Endothelial cell of umbilical vein (primary cell): ENCODE results near the gene ANKRD13D. TPM values are rescaled to one million over a fixed set of nuclear protein-coding genes. Genes with fewer than 3 reads are reported as not detected.

Experiments
- BruUV-seq: library from RNA; stranded (reverse); fragments of 400-500 nt; replicated peaks from 2 replicates; lab custom pipeline; 2021; lab: Mats Ljungman, UMichigan
- CTCF ChIA-PET: fragments of 300-600, 350-600 bp; sonication (Branson Sonifier 250); formaldehyde crosslinking; loops from one replicate; lab custom pipeline; 2021; ENCODE audit warnings: antibody characterized with exemption, inconsistent platforms; lab: Charles Lee
- POLR2A ChIA-PET: fragments of 300-600, 350-600 bp; sonication (Branson Sonifier 250); formaldehyde crosslinking; loops from one replicate; lab custom pipeline; 2021; ENCODE audit warnings: antibody characterized with exemption, inconsistent platforms; lab: Charles Lee
- DNase-seq: peaks from one replicate; pipeline ENCODE4 v3.0.0-alpha.2; 2011; ENCODE audit warnings: low read depth, low spot score
- FAIRE-seq: peaks from 2 replicates; lab custom pipeline; 2011; peaks lifted over from hg19 to GRCh38; lab: Jason Lieb, UNC
- H2AFZ ChIP-seq: 2 replicates; pipeline ENCODE4 v1.6.0; 2012; ENCODE audit warnings: low read depth, low read length, control low read depth, inconsistent platforms
- H3K27ac ChIP-seq: 2 replicates; pipeline ENCODE4 v1.5.1; 2011; ENCODE audit warnings: low read depth, mild to moderate bottlenecking, control low read depth, low read length, moderate library complexity; ENCODE audit not compliant: insufficient read depth
- H3K27me3 ChIP-seq, 2 experiments: 2 replicates each; pipeline versions ENCODE4 v1.6.0 to v1.6.1; 2011; ENCODE audit warnings: low read length in 2 of 2, mixed read lengths in 1 of 2; ENCODE audit not compliant: control insufficient read depth in 2 of 2, insufficient read depth in 2 of 2
- H3K36me3 ChIP-seq, 2 experiments: 2 replicates in 1 of 2; 3 replicates in 1 of 2; pipeline ENCODE4 v1.5.1; 2011; ENCODE audit warnings: low read length in 2 of 2, mild to moderate bottlenecking in 1 of 2, moderate library complexity in 1 of 2; ENCODE audit not compliant: control insufficient read depth in 2 of 2, insufficient read depth in 2 of 2; ENCODE audit errors: extremely low read depth in 1 of 2
- H3K4me1 ChIP-seq: 3 replicates; pipeline ENCODE4 v1.5.1; 2011; ENCODE audit warnings: mild to moderate bottlenecking, low read length; ENCODE audit not compliant: control insufficient read depth, insufficient read depth; ENCODE audit errors: extremely low read depth
- H3K4me2 ChIP-seq: 2 replicates; pipeline ENCODE4 v1.6.1; 2011; ENCODE audit warnings: low read length, control low read depth, mixed read lengths; ENCODE audit not compliant: insufficient read depth
- H3K4me3 ChIP-seq, 3 experiments: fragments of 200-600 bp in 1 of 3; sonication (generic), shearing (Covaris generic) in 1 of 3; replicated peaks in 1 of 3; 2 replicates each; pipeline ENCODE4 v1.5.1; 2011 to 2016; ENCODE audit warnings: control low read depth in 3 of 3, low read length in 3 of 3, mild to moderate bottlenecking in 2 of 3, inconsistent platforms in 1 of 3, low read depth in 1 of 3, moderate library complexity in 1 of 3; ENCODE audit not compliant: insufficient read depth in 1 of 3
- H3K79me2 ChIP-seq: 2 replicates; pipeline ENCODE4 v1.6.0; 2012; ENCODE audit warnings: low read length, inconsistent platforms; ENCODE audit not compliant: control insufficient read depth, insufficient read depth
- H3K9ac ChIP-seq: replicated peaks from 2 replicates; pipeline ENCODE3; 2011; ENCODE audit warnings: low read length, control low read depth; ENCODE audit not compliant: insufficient read depth; ENCODE audit errors: extremely low read depth
- H3K9me1 ChIP-seq: replicated peaks from 3 replicates; pipeline ENCODE4 v1.6.0; 2011; ENCODE audit warnings: mild to moderate bottlenecking, low read length; ENCODE audit not compliant: control insufficient read depth, insufficient read depth; ENCODE audit errors: extremely low read depth
- H3K9me3 ChIP-seq: replicated peaks from 2 replicates; pipeline ENCODE4 v1.5.1; 2012; ENCODE audit warnings: low read length, inconsistent platforms; ENCODE audit not compliant: control insufficient read depth, insufficient read depth
- H4K20me1 ChIP-seq: replicated peaks from 2 replicates; pipeline ENCODE3; 2011; ENCODE audit warnings: mild to moderate bottlenecking, low read length; ENCODE audit not compliant: control insufficient read depth, insufficient read depth; ENCODE audit errors: extremely low read depth
- EZH2 ChIP-seq: IDR thresholded peaks from 2 replicates; pipeline ENCODE4 v1.6.1; 2012; ENCODE audit warnings: borderline replicate concordance, low read depth, mild to moderate bottlenecking, moderate library complexity, low read length, inconsistent platforms; ENCODE audit not compliant: severe bottlenecking
- FOS ChIP-seq: IDR thresholded peaks from 2 replicates; pipeline ENCODE4 v1.6.1; 2011; ENCODE audit warnings: mild to moderate bottlenecking, low read length, moderate library complexity, borderline replicate concordance; ENCODE audit not compliant: insufficient read depth
- GATA2 ChIP-seq: IDR thresholded peaks from 2 replicates; pipeline ENCODE4 v1.7.0; 2011; ENCODE audit warnings: low read depth, mild to moderate bottlenecking, moderate library complexity, mixed read lengths, low read length; ENCODE audit not compliant: insufficient read length, insufficient read depth
- JUN ChIP-seq: IDR thresholded peaks from 2 replicates; pipeline ENCODE4 v1.6.1; 2011; ENCODE audit warnings: borderline replicate concordance, low read depth; ENCODE audit not compliant: insufficient read length, insufficient read depth
- MYC ChIP-seq: IDR thresholded peaks from one replicate; pipeline ENCODE4 v1.6.1; 2011; ENCODE audit warnings: mild to moderate bottlenecking, low read depth, low read length
- POLR2A ChIP-seq: IDR thresholded peaks from 2 replicates; pipeline ENCODE4 v1.6.1; 2012; ENCODE audit warnings: low read depth, mild to moderate bottlenecking, control low read depth, low read length
- POLR2AphosphoS5 ChIP-seq: IDR thresholded peaks from 2 replicates; pipeline ENCODE4 v1.6.1; 2012; ENCODE audit warnings: low read depth, mild to moderate bottlenecking, control low read depth, low read length, moderate library complexity; ENCODE audit not compliant: insufficient read depth
- dilution Hi-C: fragments of 300-500 bp; cut with MboI; formaldehyde crosslinking; loops from one replicate; pipeline ENCODE4 v1.15.0; 2019; ENCODE audit warnings: low sequenced_read_pairs; ENCODE audit not compliant: extremely low pct_ligation_motif_present
- intact Hi-C: fragments of 100-400 bp; cut with micrococcal nuclease; formaldehyde crosslinking; loops from one replicate; pipeline ENCODE4 v1.10.0; 2022
- polyA plus RNA-seq, 4 experiments: library from polyadenylated mRNA; depleted of rRNA in 3 of 4; stranded (reverse) in 3 of 4; unstranded in 1 of 4; fragments of >200 nt; gene quantifications; 2 replicates each; pipeline versions ENCODE4 v1.2.1 to v1.2.3, GENCODE V29; 2011 to 2012; ENCODE audit warnings: missing spikeins in 1 of 4
- total RNA-seq: library from RNA; stranded (reverse); gene quantifications from 2 replicates; pipeline ENCODE4 v1.2.3, GENCODE V29; 2021
- TF ChIP-seq, protein P1 (sequence below): IDR thresholded peaks from 2 replicates; pipeline ENCODE4 v1.6.1; 2011; ENCODE audit not compliant: insufficient read depth, insufficient read length
- TF ChIP-seq, protein P2 (sequence below), 2 donors: IDR thresholded peaks; 1 replicate in 1 of 2; 2 replicates in 1 of 2; pipeline ENCODE4 v1.5.1; 2011; ENCODE audit warnings: low read length in 2 of 2, mild to moderate bottlenecking in 2 of 2, moderate library complexity in 2 of 2, control low read depth in 1 of 2, inconsistent platforms in 1 of 2, low read depth in 1 of 2; ENCODE audit not compliant: insufficient read depth in 1 of 2; ENCODE audit errors: extremely low read depth in 1 of 2

ANKRD13D gene
- total and polyA plus RNA-seq, 2 donors (not counting 3 experiments of a cell fraction or from before 2014, with no cell fraction given), result 43.5 to 57.5 TPM

DNA sequence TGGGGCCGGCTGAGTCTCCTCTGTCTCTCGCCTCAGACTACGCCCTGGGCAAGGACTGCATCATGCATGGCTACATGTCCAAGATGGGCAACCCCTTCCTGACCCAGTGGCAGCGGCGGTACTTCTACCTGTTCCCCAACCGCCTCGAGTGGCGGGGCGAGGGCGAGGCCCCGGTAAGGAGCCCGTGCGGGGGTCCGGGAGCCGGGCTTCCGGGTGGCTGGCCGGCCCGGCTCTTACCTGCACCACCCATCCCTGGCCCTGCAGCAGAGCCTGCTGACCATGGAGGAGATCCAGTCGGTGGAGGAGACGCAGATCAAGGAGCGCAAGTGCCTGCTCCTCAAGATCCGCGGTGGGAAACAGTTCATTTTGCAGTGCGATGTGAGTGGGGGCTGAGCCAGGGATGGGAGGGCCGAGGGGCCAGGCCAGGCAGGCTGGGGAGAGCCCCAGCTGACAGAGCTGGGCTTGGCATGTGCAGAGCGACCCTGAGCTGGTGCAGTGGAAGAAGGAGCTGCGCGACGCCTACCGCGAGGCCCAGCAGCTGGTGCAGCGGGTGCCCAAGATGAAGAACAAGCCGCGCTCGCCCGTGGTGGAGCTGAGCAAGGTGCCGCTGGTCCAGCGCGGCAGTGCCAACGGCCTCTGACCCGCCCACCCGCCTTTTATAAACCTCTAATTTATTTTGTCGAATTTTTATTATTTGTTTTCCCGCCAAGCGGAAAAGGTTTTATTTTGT lies 4.1 kb upstream of the ANKRD13D start:
- CTCF ChIA-PET, result interaction anchor here (1.9 kb wide), 1 partner anchor 18 kb away, joined by 4 read pairs; the partner anchor contains the start of gene GRK2
- Histone ChIP-seq H2AFZ (no peak overlapping the region), H3K27me3 (no peaks in the 10 kb centered on the region), H3K4me2 (no peak overlapping the region), H3K27ac (no peak overlapping the region), H3K4me3 (no peak overlapping the region), H3K79me2 (peaks cover 5% of the 10 kb centered on the region), H3K9me3 (no peaks in the 10 kb centered on the region), H4K20me1 (no peaks in the 10 kb centered on the region), H3K36me3 (peaks cover 2 to 52% of the 10 kb centered on the region in 2 experiments), H3K9ac (no peak overlapping the region), H3K4me1 (peaks cover 16% of the 10 kb centered on the region), H3K9me1 (no peaks in the 10 kb centered on the region)
- no TSS peak for BruUV-seq
- intact Hi-C loops (no loop called here), dilution Hi-C loops (no loop called here)
- TF ChIP-seq, protein P1, sequence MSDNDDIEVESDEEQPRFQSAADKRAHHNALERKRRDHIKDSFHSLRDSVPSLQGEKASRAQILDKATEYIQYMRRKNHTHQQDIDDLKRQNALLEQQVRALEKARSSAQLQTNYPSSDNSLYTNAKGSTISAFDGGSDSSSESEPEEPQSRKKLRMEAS, result no peak
- TF ChIP-seq FOS (no peak), POLR2AphosphoS5 (no peak), EZH2 (no peak), MYC (no peak), POLR2A (no peak), GATA2 (no peak), JUN (no peak)
- TF ChIP-seq, protein P2, sequence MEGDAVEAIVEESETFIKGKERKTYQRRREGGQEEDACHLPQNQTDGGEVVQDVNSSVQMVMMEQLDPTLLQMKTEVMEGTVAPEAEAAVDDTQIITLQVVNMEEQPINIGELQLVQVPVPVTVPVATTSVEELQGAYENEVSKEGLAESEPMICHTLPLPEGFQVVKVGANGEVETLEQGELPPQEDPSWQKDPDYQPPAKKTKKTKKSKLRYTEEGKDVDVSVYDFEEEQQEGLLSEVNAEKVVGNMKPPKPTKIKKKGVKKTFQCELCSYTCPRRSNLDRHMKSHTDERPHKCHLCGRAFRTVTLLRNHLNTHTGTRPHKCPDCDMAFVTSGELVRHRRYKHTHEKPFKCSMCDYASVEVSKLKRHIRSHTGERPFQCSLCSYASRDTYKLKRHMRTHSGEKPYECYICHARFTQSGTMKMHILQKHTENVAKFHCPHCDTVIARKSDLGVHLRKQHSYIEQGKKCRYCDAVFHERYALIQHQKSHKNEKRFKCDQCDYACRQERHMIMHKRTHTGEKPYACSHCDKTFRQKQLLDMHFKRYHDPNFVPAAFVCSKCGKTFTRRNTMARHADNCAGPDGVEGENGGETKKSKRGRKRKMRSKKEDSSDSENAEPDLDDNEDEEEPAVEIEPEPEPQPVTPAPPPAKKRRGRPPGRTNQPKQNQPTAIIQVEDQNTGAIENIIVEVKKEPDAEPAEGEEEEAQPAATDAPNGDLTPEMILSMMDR (IDR thresholded peaks at IDR 0.05; ENCODE audit: extremely low read depth in 1 of 2, insufficient read depth in 1 of 2, low read depth in 1 of 2, low read length in 2 of 2), result no peak
- DNase-seq, result no peak
- FAIRE-seq, result no peak
- POLR2A ChIA-PET, result no interaction called here
